GM18909 (cell line): ENCODE results near the gene IGSF8.
A peak's percentile ranks its signal among the peaks of the same experiment; 100 is the strongest.

ENCODE experiments used
- ATAC-seq: cut with Tn5 transposase; IDR thresholded peaks from one replicate; pipeline ENCODE4 v1.9.1; 2021; ENCODE audit warnings: mild to moderate bottlenecking; ENCODE audit not compliant: unreplicated experiment, poor library complexity

Gene IGSF8

GRCh38 chr1:160108888-160109662 is 10.7 kb upstream of the IGSF8 start:
- ATAC-seq: no peak

- no peak for ATAC-seq
Measured at GRCh38 chr1:160107512-160107911, 9.1 kb upstream of the IGSF8 start.

- ATAC-seq: no peak
Measured at GRCh38 chr1:160105155-160105554, 6.7 kb upstream of the IGSF8 start.

GRCh38 chr1:160104486-160104885 is 6.1 kb upstream of the IGSF8 start:
- ATAC-seq: no peak

DNA sequence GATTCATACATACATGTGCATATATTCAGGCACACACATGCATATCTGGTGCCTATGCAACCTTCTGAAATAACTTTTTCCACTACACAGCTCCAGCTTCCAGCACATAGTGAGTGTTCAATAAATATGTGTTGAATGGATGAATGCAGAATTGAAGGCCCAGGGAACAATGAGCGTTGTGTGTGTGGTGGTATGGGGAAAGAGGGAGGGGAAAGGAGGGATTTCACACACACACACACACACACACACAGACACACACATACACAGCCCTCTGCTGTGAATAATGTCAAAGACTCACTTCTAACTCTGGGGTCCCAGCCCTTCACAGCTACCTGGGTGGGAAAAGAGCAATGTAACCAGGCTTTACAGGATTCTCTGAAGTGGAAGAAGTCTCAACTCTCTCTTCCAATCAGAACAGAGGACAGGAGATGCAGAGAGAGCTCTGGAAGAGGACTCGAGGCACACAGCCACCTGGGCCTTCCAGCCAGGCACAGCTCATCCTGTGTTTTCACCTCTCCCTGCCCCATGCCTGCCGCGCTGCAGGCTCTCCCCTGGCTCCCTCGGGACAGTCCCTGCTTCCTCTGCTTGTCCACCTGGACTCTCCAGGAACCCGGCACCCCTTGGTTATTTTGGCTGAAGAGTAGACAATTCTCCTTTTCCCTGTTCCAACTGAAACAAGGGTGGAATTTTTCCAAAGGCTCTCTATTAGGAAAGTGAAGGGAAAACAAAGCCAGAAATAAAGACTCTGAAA is 5.4 kb upstream of the IGSF8 start:
- no peak for ATAC-seq

GRCh38 chr1:160101717-160102522 is 3.5 kb upstream of the IGSF8 start:
- ATAC-seq: no peak

- ATAC-seq: peak; percentile 33
Measured at GRCh38 chr1:160101037-160101716, 2.8 kb upstream of the IGSF8 start.

- ATAC-seq: no peak
Measured at GRCh38 chr1:160099716-160100375, 1.4 kb upstream of the IGSF8 start.

- ATAC-seq: peak; percentile 82
Measured at GRCh38 chr1:160098852-160099561, 588 bp upstream of the IGSF8 start.

GRCh38 chr1:160097151-160097910 is 1.1 kb downstream of the IGSF8 start:
- ATAC-seq: no peak

- no peak for ATAC-seq
Measured at GRCh38 chr1:160096274-160097116, 1.9 kb downstream of the IGSF8 start.

DNA sequence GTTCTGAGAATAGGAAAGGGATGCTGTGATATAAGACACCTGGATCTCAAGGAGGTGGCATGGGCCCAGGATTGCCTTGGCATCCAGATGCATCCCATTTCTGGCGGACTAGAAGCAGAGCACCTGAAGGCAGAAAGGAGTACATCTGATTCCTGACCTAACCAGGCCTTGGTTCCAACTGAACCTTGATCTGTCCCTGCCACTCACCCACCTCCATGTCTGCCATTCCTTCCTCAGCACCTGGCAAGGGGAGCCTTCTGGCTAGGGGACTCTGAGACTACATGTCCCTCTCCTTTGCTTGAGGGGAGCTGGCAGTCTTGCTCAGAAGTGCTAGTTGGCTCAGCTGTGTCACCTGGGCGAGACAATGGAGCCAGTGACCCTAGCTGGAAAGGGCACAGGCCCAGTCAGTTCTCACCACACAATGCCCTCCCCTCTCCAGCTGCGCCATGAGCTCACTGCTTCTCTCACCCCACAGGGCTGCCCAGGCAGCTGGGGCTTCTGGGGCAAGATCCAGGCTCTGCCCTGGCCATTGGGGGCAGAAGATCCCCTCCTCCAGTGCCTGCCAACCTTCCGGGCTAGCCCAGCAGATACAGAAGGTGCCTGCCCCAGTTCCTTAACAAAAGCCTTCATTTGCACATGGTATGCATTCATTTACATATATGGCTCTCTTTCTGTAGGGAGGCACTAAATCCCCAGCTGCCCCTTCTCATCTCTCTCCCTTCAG is 2.9 kb downstream of the IGSF8 start:
- ATAC-seq: no peak

DNA sequence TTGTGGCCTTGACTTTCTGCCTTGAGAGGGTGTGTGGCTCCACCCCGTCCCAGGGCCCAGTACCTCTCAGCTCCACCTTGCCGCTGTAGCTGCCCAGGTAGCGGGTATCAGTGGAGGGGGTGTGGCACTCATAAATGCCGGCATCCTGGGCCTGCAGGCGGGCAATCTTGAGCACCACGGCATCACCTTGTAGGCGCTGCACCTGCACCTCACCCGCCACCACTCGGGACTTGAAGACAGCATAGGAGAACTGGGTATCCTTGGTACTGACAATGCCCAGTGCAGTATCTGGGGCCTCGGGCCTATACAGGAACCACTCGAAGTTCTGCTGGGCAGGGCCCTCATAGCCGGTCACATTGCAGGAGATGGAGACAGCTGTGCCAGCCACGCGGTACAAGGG is 3.6 kb downstream of the IGSF8 start:
- ATAC-seq: no peak

GRCh38 chr1:160094291-160094625 is 4.2 kb downstream of the IGSF8 start:
- ATAC-seq: no peak

GRCh38 chr1:160093624-160094290 is 4.7 kb downstream of the IGSF8 start:
- ATAC-seq: no peak

GRCh38 chr1:160093069-160093395 is 5.4 kb downstream of the IGSF8 start:
- no peak for ATAC-seq
